H1 (cell line): ENCODE results near the gene ONECUT3. TPM values are rescaled to one million over a fixed set of nuclear protein-coding genes. Genes with fewer than 3 reads are reported as not detected.

Source experiments
- CTCF ChIA-PET: fragments of 300-600 bp; sonication (Branson Sonifier 250); formaldehyde crosslinking; loops from one replicate; lab custom pipeline; 2021; ENCODE audit not compliant: partially characterized antibody; lab: Charles Lee
- POLR2A ChIA-PET: fragments of 300-600 bp; sonication (Branson Sonifier 250); formaldehyde crosslinking; loops from one replicate; lab custom pipeline; 2021; ENCODE audit warnings: inconsistent platforms; ENCODE audit not compliant: partially characterized antibody; lab: Charles Lee
- DNase-seq, 2 experiments: peaks; one replicate each; pipeline versions ENCODE4 v3.0.0 to v3.0.0-alpha.2; 2010 to 2022; ENCODE audit warnings: low spot score in 2 of 2, low read depth in 1 of 2, mixed read lengths in 1 of 2
- FAIRE-seq: peaks from 2 replicates; lab custom pipeline; 2011; peaks lifted over from hg19 to GRCh38; lab: Jason Lieb, UNC
- H2AFZ ChIP-seq: 2 replicates; pipeline ENCODE4 v1.8.1; 2012; ENCODE audit warnings: low read length, inconsistent platforms
- H2AK5ac ChIP-seq: 2 replicates; pipeline ENCODE4 v1.6.1; 2013; ENCODE audit warnings: low read depth, low read length
- H2BK120ac ChIP-seq: replicated peaks from 2 replicates; pipeline ENCODE3; 2013; ENCODE audit warnings: low read depth, low read length, inconsistent platforms
- H2BK12ac ChIP-seq: 2 replicates; pipeline ENCODE4 v1.6.1; 2013; ENCODE audit warnings: low read depth, low read length
- H2BK15ac ChIP-seq: 2 replicates; pipeline ENCODE4 v1.6.1; 2013; ENCODE audit warnings: low read length
- H2BK20ac ChIP-seq: 2 replicates; pipeline ENCODE4 v1.6.1; 2013; ENCODE audit warnings: low read length
- H2BK5ac ChIP-seq: 2 replicates; pipeline ENCODE4 v1.6.1; 2013; ENCODE audit warnings: low read depth, low read length
- H3K14ac ChIP-seq: 2 replicates; pipeline ENCODE4 v1.6.1; 2013; ENCODE audit warnings: inconsistent platforms; ENCODE audit not compliant: insufficient read length
- H3K18ac ChIP-seq: 2 replicates; pipeline ENCODE4 v1.6.1; 2013; ENCODE audit warnings: low read length; ENCODE audit errors: extremely low read depth
- H3K23ac ChIP-seq: 2 replicates; pipeline ENCODE4 v1.6.1; 2013; ENCODE audit warnings: inconsistent platforms; ENCODE audit not compliant: insufficient read length
- H3K23me2 ChIP-seq: 2 replicates; pipeline ENCODE4 v1.6.1; 2013; ENCODE audit warnings: low read depth, low read length
- H3K27ac ChIP-seq: 2 replicates; pipeline ENCODE4 v1.6.1; 2011; ENCODE audit warnings: low read depth, low read length, inconsistent platforms
- H3K27me3 ChIP-seq, 4 experiments: replicated peaks in 1 of 4; 1 replicate in 1 of 4; 2 replicates in 3 of 4; pipeline versions ENCODE4 v1.6.1 to v1.8.1; 2011 to 2013; ENCODE audit warnings: low read length in 3 of 4, mild to moderate bottlenecking in 3 of 4, inconsistent platforms in 2 of 4, mixed read lengths in 2 of 4, moderate library complexity in 1 of 4; ENCODE audit not compliant: control insufficient read depth in 3 of 4, insufficient read depth in 3 of 4; ENCODE audit errors: extremely low read depth in 1 of 4
- H3K36me3 ChIP-seq, 4 experiments: 2 replicates each; pipeline versions ENCODE4 v1.6.1 to v1.8.1; 2011 to 2013; ENCODE audit warnings: mild to moderate bottlenecking in 4 of 4, low read length in 3 of 4, moderate library complexity in 2 of 4, control low read depth in 1 of 4, inconsistent platforms in 1 of 4; ENCODE audit not compliant: insufficient read depth in 4 of 4, control insufficient read depth in 2 of 4
- H3K4ac ChIP-seq: replicated peaks from 2 replicates; pipeline ENCODE3; 2013; ENCODE audit warnings: low read length, low read depth, mixed read lengths, inconsistent platforms; ENCODE audit not compliant: insufficient read length
- H3K4me1 ChIP-seq, 4 experiments: replicated peaks in 1 of 4; 1 replicate in 1 of 4; 2 replicates in 3 of 4; pipeline versions ENCODE4 v1.6.1 to v1.8.1; 2011 to 2013; ENCODE audit warnings: low read length in 3 of 4, inconsistent platforms in 2 of 4, mixed read lengths in 1 of 4; ENCODE audit not compliant: insufficient read depth in 4 of 4, control insufficient read depth in 3 of 4
- H3K4me2 ChIP-seq, 2 experiments: 2 replicates each; pipeline versions ENCODE4 v1.6.1 to v1.8.1; 2011 to 2013; ENCODE audit warnings: low read depth in 2 of 2, low read length in 2 of 2, control low read depth in 1 of 2, inconsistent platforms in 1 of 2, mild to moderate bottlenecking in 1 of 2; ENCODE audit not compliant: insufficient read depth in 1 of 2
- H3K4me3 ChIP-seq, 4 experiments: fragments of 200-600, 300-600 bp in 1 of 4; sonication (generic), shearing (Covaris generic), sonication (Bioruptor Twin) in 1 of 4; 2 replicates each; pipeline versions ENCODE4 v1.5.1 to v1.8.1; 2011 to 2016; ENCODE audit warnings: low read length in 4 of 4, low read depth in 3 of 4, control low read depth in 2 of 4, inconsistent platforms in 2 of 4, mild to moderate bottlenecking in 2 of 4, mixed read lengths in 1 of 4, moderate library complexity in 1 of 4; ENCODE audit not compliant: insufficient read depth in 2 of 4; ENCODE audit errors: extremely low read depth in 1 of 4
- H3K56ac ChIP-seq: replicated peaks from 2 replicates; pipeline ENCODE3; 2013; ENCODE audit warnings: low read depth, mild to moderate bottlenecking, mixed read lengths, low read length, inconsistent platforms; ENCODE audit not compliant: insufficient read length
- H3K79me1 ChIP-seq: 2 replicates; pipeline ENCODE4 v1.6.1; 2013; ENCODE audit warnings: low read depth, low read length, control low read depth
- H3K79me2 ChIP-seq, 2 experiments: 2 replicates each; pipeline versions ENCODE4 v1.6.1 to v1.8.1; 2012 to 2013; ENCODE audit warnings: low read length in 2 of 2, mild to moderate bottlenecking in 2 of 2, inconsistent platforms in 1 of 2; ENCODE audit not compliant: insufficient read depth in 2 of 2, control insufficient read depth in 1 of 2
- H3K9ac ChIP-seq, 4 experiments: replicated peaks in 1 of 4; 1 replicate in 1 of 4; 2 replicates in 3 of 4; pipeline versions ENCODE4 v1.6.1 to v1.8.1; 2011 to 2013; ENCODE audit warnings: low read depth in 3 of 4, low read length in 3 of 4, control low read depth in 2 of 4, mild to moderate bottlenecking in 2 of 4, moderate library complexity in 2 of 4, inconsistent platforms in 1 of 4; ENCODE audit errors: extremely low read depth in 1 of 4
- H3K9me3 ChIP-seq, 2 experiments: 2 replicates each; pipeline versions ENCODE4 v1.6.1 to v1.8.1; 2012 to 2013; ENCODE audit warnings: mild to moderate bottlenecking in 2 of 2, moderate library complexity in 2 of 2, control low read depth in 1 of 2, inconsistent platforms in 1 of 2, low read depth in 1 of 2, low read length in 1 of 2, mixed read lengths in 1 of 2; ENCODE audit not compliant: insufficient read depth in 2 of 2
- H4K20me1 ChIP-seq, 2 experiments: replicated peaks in 1 of 2; 2 replicates each; pipeline versions ENCODE3 to v1.8.1; 2011 to 2013; ENCODE audit warnings: inconsistent platforms in 2 of 2, low read length in 2 of 2, mild to moderate bottlenecking in 1 of 2; ENCODE audit not compliant: insufficient read depth in 2 of 2, control insufficient read depth in 1 of 2
- H4K5ac ChIP-seq: 2 replicates; pipeline ENCODE4 v1.6.1; 2013; ENCODE audit warnings: low read length, low read depth, mixed read lengths, inconsistent platforms; ENCODE audit not compliant: insufficient read length
- H4K8ac ChIP-seq: 2 replicates; pipeline ENCODE4 v1.8.0; 2013; ENCODE audit warnings: mild to moderate bottlenecking, moderate library complexity, low read length, inconsistent platforms; ENCODE audit not compliant: insufficient read depth; ENCODE audit errors: extremely low read depth
- H4K91ac ChIP-seq: replicated peaks from 2 replicates; pipeline ENCODE3; 2013; ENCODE audit warnings: low read length, mixed read lengths, inconsistent platforms; ENCODE audit not compliant: insufficient read length
- CHD1 ChIP-seq: IDR thresholded peaks from 2 replicates; pipeline ENCODE4 v1.6.1; 2012; ENCODE audit warnings: low read depth, low read length, improper control_type of control experiment
- EZH2 ChIP-seq: fragments of 200-600 bp; sonication (generic); IDR thresholded peaks from 2 replicates; pipeline ENCODE4 v1.7.1; 2012; ENCODE audit warnings: low read depth, mild to moderate bottlenecking, moderate library complexity, low read length, inconsistent platforms; ENCODE audit not compliant: severe bottlenecking
- JUND ChIP-seq: IDR thresholded peaks from 2 replicates; pipeline ENCODE4 v1.6.1; 2011; ENCODE audit warnings: mild to moderate bottlenecking, improper control_type of control experiment, low read length
- KDM4A ChIP-seq: IDR thresholded peaks from one replicate; pipeline ENCODE4 v1.7.1; 2012; ENCODE audit warnings: low read depth, mild to moderate bottlenecking, moderate library complexity, low read length, inconsistent platforms; ENCODE audit not compliant: severe bottlenecking
- MAFK ChIP-seq: IDR thresholded peaks from 2 replicates; pipeline ENCODE4 v1.6.1; 2012; ENCODE audit warnings: low read depth, mild to moderate bottlenecking, improper control_type of control experiment, low read length
- SUZ12 ChIP-seq: fragments of 200-600 bp; sonication (generic); IDR thresholded peaks from 2 replicates; pipeline ENCODE4 v1.6.1; 2012; ENCODE audit warnings: mild to moderate bottlenecking, inconsistent platforms, low read length, moderate library complexity, mixed read lengths
- whole genome bisulfite sequencing, 2 experiments: shearing (Covaris generic) in 1 of 2; methylation state at CpG; one replicate each; pipeline versions ENCODE4 v1.1.6 to v1.1.7; 2013 to 2015; ENCODE audit warnings: low lambda C conversion rate in 2 of 2, mixed read lengths in 2 of 2, inconsistent platforms in 1 of 2, low coverage in 1 of 2, missing lambda C conversion rate in 1 of 2; ENCODE audit not compliant: insufficient replicate concordance in 2 of 2, insufficient coverage in 1 of 2, insufficient read length in 1 of 2; ENCODE audit errors: extremely low coverage in 1 of 2, missing lambda C conversion rate in 1 of 2; 5-methylcytosine and 5-hydroxymethylcytosine counted together
- polyA plus RNA-seq, 7 experiments: library from polyadenylated mRNA; depleted of rRNA in 3 of 7; stranded (reverse) in 5 of 7; unstranded in 2 of 7; fragments of >200 nt in 5 of 7; fragments of 200-250 nt in 2 of 7; gene quantifications; 1 replicate in 5 of 7; 2 replicates in 1 of 7; 4 replicates in 1 of 7; pipeline versions ENCODE4 v1.2.1 to v1.2.3, GENCODE V29; 2011 to 2013; ENCODE audit warnings: missing spikeins in 2 of 7, mixed read lengths in 2 of 7
- total RNA-seq: library from RNA; stranded (reverse); fragmentation: NEBNext Ultra II Directional; extraction: Animal tissue kit (Norgen Biotek cat#: 25700); gene quantifications from 2 replicates; pipeline ENCODE4 v1.2.1, GENCODE V29; 2021
- TF ChIP-seq, protein P1 (sequence below), 3 experiments: IDR thresholded peaks; 1 replicate in 2 of 3; 2 replicates in 1 of 3; pipeline versions ENCODE4 v1.5.1 to v1.6.1; 2011; ENCODE audit warnings: low read length in 3 of 3, mild to moderate bottlenecking in 3 of 3, inconsistent platforms in 2 of 3, low read depth in 1 of 3, moderate library complexity in 1 of 3; ENCODE audit not compliant: insufficient read depth in 1 of 3; ENCODE audit errors: control extremely low read depth in 1 of 3

The ONECUT3 gene
- total and polyA plus RNA-seq, 2 of the 8 experiments (the other 6 are each of a cell fraction or from before 2014, with no cell fraction given): not detected

- no peaks in the 10 kb centered on the region for H3K79me2 ChIP-seq
- POLR2A ChIA-PET: interaction anchor here (4.7 kb wide), 1 partner anchor 9 kb away, joined by 19 read pairs; no protein-coding TSS in a partner anchor
- H3K56ac ChIP-seq: no peak overlapping the region
- no peak overlapping the region for H3K9ac ChIP-seq
- H3K4ac ChIP-seq: no peak overlapping the region
- peaks cover 0 to 38% (median 14%) of the 10 kb centered on the region in 4 experiments; a peak in 6 of 7 replicates for H3K4me1 ChIP-seq
- no peak overlapping the region for H2AK5ac ChIP-seq
- H3K27me3 ChIP-seq: peaks cover 98 to 100% (median 99%) of the 10 kb centered on the region in 4 experiments
- no peak for FAIRE-seq
- no peak overlapping the region for H2BK120ac ChIP-seq
- no peak overlapping the region for H2AFZ ChIP-seq
- no peak overlapping the region for H3K14ac ChIP-seq
- H2BK15ac ChIP-seq: no peak overlapping the region; the same call in 1 of the 2 replicates
- peak overlapping the region; percentile 55 to 63 for H3K4me2 ChIP-seq
- no peak overlapping the region for H4K91ac ChIP-seq
- H3K79me1 ChIP-seq: no peaks in the 10 kb centered on the region
- CTCF ChIA-PET: interaction anchor here (0.9 to 2.5 kb wide), 7 partner anchors 8 to 83 kb away, joined by 3 to 13 read pairs (median 5); no protein-coding TSS in a partner anchor
- peak overlapping the region in 2 of 4 experiments; percentile 19 to 43; a peak in 3 of 8 replicates for H3K4me3 ChIP-seq
- no peak overlapping the region for H3K23ac ChIP-seq
- peaks cover 14 to 33% of the 10 kb centered on the region in 2 experiments for H4K20me1 ChIP-seq
- no peak overlapping the region for H2BK5ac ChIP-seq
- no peak overlapping the region for H4K5ac ChIP-seq
- peaks cover 0 to 19% (median 0%) of the 10 kb centered on the region in 4 experiments; a peak in 1 of 8 replicates for H3K36me3 ChIP-seq
- H3K9me3 ChIP-seq: no peaks in the 10 kb centered on the region; a peak in 1 of 4 replicates
- peak overlapping the region; percentile 51 for H2BK12ac ChIP-seq
- no peak overlapping the region for H3K27ac ChIP-seq
- H2BK20ac ChIP-seq: 0 out of 2 replicates have a peak overlapping the region, but pooled peaks have one; percentile 51
- peak overlapping the region; percentile 36; the same call in 1 of the 2 replicates for H3K18ac ChIP-seq
- no peaks in the 10 kb centered on the region; the same call in 1 of the 2 replicates for H3K23me2 ChIP-seq
- peak in 1 of 2 experiments; percentile 73 for DNase-seq
- WGBS, 2 experiments: 3% methylated on average over 57 of the region's 80 CpGs; no CpG with 5 or more reads in 1 of the 2 experiments
- H4K8ac ChIP-seq: peak overlapping the region; percentile 35; the same call in 1 of the 2 replicates
- peak; percentile 96 for TF ChIP-seq EZH2
- TF ChIP-seq CHD1: no peak
- peak; percentile 21 for TF ChIP-seq KDM4A
- peak; percentile 99 for TF ChIP-seq SUZ12
- TF ChIP-seq MAFK: no peak
- TF ChIP-seq, protein P1, sequence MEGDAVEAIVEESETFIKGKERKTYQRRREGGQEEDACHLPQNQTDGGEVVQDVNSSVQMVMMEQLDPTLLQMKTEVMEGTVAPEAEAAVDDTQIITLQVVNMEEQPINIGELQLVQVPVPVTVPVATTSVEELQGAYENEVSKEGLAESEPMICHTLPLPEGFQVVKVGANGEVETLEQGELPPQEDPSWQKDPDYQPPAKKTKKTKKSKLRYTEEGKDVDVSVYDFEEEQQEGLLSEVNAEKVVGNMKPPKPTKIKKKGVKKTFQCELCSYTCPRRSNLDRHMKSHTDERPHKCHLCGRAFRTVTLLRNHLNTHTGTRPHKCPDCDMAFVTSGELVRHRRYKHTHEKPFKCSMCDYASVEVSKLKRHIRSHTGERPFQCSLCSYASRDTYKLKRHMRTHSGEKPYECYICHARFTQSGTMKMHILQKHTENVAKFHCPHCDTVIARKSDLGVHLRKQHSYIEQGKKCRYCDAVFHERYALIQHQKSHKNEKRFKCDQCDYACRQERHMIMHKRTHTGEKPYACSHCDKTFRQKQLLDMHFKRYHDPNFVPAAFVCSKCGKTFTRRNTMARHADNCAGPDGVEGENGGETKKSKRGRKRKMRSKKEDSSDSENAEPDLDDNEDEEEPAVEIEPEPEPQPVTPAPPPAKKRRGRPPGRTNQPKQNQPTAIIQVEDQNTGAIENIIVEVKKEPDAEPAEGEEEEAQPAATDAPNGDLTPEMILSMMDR (IDR thresholded peaks at IDR 0.05; ENCODE audit: control extremely low read depth in 1 of 3, insufficient read depth in 1 of 3, low read depth in 1 of 3, low read length in 3 of 3): no peak
- no peak for TF ChIP-seq JUND
Observed at GRCh38 chr19:1754636-1755466, 1.5 kb downstream of the ONECUT3 start.
